HG03342 (cell line): ENCODE measurements around the gene HS6ST2.

Experiments
- ATAC-seq: cut with Tn5 transposase; IDR thresholded peaks from one replicate; pipeline ENCODE4 v1.9.1; 2021; ENCODE audit warnings: mild to moderate bottlenecking, moderate library complexity; ENCODE audit not compliant: unreplicated experiment

Gene HS6ST2

DNA sequence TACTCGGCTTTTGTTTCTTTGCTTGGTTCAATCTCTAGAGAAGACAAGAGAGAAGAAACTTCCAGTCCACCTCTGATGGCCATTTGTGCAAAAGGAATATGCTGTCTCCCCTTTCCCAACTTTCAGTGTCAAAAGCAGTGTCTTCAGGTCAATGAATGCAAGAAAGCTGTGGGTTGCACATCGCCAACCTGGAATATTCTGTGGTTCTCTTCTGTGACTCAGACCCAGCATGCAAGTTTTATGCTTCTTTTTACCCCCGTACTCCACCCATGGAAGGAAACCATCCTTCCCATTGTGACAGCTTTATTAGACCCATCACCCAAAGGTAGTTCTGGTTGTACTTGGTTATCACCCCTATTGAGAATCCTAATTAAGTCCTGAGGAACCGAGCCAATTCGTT lies 334.0 kb downstream of the HS6ST2 start:
- ATAC-seq = no peak

DNA sequence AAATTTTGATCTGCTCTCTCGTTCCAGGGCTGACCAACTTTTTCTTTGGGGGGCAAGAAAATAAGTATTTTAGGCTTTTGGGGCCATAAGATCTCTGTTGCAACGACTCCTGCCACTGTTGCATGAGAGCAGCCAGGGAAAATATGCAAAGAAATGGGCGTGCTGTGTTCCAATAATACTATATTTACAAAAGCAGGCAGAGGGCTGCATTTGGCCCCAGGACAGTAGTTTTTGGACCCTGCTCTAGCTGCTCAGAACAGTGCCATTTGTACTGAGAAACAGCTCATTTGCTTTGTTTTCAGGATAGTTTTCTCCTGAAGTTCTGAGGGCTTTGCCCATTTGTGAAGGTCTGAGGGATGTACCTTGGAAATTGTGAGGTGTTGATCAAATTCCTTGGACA lies 334.5 kb downstream of the HS6ST2 start:
- ATAC-seq = no peak

DNA sequence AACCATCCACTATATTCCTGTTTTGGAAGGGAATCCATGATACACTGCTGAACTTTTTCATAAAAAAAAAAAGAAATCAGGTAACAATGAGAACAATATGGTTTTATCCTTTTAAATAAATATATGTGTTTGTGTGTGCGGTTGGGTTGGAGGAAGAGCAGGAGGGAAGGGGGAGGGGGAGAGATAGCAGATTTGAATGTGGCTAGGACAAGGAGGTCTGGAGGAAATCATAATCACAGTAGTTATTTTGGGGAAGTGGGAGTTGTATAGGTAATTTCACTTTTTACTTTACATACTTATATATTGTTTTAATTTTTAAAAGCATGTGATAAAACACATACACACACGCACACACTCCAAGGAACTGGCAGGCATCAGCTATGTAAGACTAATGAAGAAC lies 335.1 kb downstream of the HS6ST2 start:
- no peak for ATAC-seq

DNA sequence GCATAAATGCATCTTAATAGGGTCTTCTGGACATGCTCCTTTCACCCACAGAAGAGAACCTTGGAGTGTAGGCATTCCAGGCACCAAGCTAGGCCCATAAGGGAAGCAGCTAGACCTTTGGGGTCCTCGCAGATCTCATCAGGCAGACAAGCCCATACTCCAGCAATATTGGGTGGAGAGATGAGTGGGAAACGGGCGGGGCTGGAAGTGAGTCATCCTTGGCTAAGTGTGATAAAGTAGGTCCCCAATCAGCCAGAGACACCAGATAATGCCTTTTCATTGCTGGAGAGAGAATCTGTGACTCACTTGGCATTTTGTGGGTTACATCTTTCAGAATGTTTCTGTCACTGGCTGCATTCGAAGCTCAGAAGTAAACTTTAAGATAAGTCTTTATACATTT lies 336.3 kb downstream of the HS6ST2 start:
- no peak for ATAC-seq

DNA sequence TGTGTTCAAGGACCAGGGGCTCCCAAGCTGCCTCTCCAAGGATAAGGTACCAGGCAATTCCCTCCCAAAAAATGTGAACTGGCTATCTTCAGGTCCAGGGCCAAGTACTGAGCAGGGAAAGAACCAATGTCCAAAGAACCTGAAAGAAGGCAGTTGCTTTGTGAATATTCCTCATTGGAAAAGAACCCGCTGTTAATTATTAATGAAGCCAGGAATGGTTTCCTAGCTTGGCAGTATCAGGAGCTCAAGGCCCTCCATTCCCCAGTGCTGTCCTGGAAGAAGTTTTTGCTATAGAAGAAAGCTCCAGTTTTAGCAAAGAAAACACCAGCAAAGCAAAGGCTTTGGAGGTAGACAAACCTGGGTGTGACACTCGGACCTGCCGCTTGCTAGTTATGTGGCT lies 339.6 kb downstream of the HS6ST2 start:
- ATAC-seq = no peak

DNA sequence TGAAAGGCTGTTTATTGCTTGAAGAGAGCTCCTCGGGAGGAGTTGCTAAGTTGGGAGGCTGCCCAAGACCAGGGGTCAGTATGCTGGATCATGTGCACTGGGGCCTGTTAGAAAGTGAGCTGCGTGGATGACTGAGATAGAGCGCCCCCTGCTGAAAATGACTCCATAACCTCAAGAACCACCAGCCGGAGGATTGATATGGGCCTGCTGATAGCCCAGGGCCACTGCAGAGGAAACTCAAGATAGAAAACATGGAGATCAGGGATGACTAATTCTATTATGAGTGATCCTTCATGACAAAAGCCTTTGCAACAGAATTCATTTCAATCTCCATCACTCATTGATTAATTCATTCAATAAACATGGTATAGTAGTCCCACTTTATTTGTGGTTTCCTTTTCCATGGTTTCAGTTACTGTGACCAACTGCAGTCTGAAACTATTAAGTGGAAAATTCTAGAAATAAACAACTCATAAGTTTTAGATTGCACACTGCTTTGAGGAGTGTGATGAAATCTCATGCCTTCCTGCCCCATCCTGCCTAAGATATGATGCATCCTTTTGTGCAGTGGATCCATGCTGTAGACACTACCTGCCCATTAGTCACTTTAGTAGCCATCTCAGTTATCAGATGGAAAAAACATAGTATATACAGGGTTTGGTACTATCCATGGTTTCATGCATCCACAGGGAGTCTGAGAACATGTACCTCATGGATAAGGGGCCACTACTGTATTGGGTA lies 342.9 kb downstream of the HS6ST2 start:
- ATAC-seq = no peak

DNA sequence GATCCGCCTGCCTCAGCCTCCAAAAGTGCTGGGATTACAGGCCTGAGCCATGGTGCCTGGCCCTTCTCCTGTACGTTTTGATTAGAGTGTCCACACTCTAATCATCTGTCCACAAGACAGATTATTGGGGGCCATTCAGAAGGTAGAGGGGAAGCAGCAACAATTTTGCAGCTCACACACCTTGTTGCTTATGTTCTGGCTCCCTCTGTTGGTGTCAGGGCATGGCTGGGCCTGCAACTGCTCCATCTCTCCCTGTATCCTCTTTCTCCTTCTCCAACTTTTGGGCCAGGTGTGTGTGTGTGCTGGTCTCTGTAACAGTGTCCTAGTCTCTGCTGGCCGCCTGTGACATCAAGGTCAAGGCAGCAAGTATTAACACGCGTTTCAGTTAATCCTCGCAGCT lies 344.1 kb downstream of the HS6ST2 start:
- no peak for ATAC-seq

DNA sequence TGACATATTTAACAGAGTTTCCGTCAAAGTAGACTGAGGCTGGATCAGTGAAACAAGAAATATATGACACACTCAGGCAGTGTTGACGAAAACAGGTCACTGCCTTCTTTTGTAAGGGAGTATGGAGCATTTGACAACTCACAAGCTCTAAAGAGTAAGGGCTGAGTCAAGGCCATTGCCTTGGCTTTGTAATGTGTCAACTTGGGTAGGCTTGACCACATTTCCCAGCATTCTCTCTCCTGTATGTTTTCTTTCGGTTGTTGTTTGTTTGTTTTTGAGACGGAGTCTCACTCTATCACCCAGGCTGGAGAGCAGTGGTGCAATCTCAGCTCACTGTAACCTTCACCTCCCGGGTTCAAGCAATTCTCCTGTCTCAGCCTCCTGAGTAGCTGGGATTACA lies 344.6 kb downstream of the HS6ST2 start:
- ATAC-seq = no peak

DNA sequence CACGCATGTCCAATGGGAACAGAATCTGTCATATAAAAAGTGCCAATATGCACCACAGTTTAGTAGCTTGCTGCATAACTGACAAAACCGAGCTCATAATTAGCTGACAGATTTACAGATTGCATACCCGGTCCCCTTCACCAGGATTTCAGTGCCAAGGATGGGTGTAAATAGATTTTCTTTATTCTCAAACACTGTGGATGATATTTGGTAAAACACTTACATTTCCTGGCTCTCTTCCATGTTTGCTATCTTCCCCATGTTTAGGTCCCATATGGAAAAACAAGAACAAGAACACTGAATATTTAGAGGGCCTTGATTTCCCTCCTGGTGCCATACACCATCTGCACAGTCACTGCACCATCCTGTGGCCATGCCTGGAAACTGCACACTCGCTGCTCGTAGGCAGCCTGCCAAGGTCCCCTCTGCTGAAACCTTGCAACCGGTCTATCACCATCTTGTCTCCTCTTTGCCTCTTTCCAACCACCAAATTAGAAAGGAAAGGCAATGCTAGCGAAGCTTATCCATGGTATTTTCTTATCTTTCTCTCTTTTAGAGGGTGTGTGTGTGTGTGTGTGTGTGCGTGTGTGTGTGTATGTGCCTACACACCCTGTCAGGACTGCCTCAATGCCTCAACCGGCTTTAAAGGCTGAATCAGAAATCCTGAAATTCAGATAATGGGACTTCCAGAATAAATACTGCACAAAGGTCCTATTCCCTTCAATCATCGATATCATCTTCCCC lies 345.4 kb downstream of the HS6ST2 start:
- peak; percentile 56 for ATAC-seq

DNA sequence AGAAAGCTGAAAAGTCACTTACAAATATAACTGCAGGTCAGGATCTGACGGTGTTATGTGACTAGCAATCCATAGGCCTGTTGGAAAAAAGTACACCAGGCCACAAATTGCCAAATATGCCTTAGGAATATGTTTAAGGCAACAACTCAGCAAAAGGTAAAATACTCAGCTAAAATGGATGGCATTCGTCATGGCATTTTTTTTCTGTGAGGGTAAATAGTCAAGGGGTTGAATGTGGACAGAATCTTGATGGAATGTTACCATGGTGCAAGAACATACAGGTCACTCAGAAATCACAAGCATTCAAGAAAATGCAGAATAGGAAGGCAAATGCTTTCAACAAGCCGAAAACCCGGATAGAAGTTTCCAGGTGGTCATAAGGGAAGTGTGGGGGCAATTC lies 347.9 kb downstream of the HS6ST2 start:
- ATAC-seq = no peak

DNA sequence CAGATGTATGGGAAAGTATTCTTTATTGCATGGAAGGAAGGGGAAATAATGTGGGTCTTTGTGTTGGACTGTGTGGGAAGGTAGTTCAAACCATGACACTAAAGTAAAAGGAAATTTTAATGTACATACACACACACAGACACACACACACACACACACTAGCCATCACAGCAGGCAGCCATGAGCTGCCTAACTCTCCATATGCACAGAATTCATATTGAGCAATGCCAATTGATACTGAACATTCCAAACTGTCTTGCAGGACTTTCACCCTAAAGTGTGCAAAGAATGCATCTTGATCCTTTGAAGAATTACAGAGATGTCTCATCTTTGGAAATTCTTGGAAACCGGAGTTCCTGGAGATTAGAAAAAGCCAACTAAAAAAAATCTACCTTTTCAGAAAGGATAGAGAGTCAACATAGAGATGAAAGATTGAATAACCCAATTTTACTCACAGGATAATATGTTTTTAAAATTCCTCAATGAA lies 349.0 kb downstream of the HS6ST2 start:
- ATAC-seq = no peak

DNA sequence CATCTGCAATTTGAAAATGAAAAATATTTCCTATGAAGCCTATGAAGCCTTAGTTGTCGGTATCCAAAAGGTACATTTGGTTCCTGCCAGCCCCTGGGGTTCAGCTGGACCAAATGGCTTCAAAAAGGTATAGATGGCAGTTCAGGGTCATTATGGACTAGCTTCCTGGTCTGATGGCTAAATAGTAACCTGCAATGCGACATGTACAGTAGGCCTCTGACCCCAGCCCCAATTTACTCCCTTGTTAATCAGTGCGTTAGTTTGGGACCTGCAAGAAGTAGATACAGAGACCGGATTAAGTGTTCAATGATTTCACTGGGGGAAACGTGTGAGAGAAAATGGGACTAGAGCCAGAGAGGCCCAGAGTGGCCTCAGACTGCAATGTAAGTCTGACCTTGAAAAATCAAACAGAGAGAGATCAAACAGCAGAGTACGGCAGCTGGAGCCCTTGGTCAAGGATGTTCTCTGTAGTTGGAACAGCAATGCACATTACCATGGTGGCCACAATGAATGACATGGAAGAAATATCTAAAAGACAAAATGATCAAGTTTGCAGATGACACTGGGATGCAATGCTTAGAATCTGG lies 354.6 kb downstream of the HS6ST2 start:
- ATAC-seq = no peak

DNA sequence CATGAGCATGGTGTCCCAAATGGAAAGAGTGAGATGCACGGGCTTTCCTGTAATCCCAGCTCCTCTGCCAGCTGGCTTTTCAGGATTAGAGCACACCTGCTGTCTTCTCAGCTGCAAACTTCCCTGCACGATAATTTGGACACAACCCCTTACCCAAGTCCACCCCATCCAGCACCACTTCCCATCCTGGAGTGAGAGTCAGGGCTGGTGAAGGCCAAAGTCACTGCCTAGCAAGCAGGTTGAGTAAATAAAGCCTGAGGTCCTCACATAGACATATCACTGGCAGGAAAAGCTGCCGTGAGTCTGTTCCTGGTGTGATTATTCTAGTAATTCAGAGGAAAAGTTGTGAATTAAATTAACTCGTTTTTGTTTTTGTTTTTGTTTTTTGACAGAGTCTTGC lies 355.7 kb downstream of the HS6ST2 start:
- ATAC-seq = no peak

DNA sequence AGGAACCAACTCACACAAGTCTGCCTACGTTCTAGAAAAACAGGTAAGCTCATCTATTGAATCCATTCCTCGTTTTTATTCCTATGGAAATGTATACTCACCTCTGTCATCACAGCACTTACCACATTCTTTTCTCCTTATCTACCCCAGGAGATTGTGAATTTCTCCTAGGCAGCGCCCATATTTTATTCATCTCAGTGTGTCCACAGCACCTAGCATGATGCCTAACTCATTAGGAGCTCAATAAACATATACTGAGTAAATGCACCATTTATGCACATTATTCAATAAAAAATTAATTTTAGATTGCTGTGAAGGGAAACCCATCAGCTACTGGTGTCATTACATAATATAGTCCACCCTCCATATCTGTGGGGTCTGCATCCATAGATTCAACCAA lies 363.4 kb downstream of the HS6ST2 start:
- no peak for ATAC-seq

DNA sequence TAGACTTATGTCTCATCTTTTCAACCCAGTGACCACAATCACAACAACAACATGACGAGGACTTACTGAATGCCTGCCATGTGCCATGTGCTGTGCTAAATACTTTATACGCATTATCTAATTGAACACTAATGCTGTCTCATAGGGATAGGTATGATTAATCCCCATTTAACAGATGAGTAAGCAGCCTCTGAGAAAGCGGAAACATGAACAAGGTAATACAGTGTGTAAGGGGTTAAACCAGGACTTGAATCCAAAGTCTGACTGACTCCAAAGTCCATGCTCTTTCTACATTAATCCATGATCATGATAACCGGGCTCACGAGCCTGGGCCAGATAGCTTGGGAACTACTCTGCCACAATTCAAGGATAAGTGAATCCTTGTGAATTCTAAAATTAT lies 364.3 kb downstream of the HS6ST2 start:
- no peak for ATAC-seq

DNA sequence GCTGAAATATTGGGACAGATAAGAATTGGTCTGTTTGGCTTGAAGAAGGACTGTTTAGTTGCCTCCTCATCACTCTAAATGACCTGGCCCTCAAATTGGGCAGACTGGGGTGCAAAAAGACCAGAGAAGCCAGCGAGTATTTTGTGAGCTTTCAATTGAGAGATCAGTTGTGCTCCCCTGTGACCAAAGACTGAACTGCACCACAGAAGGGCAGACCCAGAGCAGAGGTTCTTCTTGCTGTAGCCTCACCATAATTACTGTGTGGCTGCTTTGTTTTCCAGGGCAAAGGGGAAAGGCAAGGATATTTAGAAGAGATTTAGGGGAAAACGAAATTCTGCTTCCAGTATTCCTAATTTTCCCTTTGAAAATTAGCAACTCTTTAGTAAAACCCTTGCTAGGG lies 365.5 kb downstream of the HS6ST2 start:
- ATAC-seq = no peak

DNA sequence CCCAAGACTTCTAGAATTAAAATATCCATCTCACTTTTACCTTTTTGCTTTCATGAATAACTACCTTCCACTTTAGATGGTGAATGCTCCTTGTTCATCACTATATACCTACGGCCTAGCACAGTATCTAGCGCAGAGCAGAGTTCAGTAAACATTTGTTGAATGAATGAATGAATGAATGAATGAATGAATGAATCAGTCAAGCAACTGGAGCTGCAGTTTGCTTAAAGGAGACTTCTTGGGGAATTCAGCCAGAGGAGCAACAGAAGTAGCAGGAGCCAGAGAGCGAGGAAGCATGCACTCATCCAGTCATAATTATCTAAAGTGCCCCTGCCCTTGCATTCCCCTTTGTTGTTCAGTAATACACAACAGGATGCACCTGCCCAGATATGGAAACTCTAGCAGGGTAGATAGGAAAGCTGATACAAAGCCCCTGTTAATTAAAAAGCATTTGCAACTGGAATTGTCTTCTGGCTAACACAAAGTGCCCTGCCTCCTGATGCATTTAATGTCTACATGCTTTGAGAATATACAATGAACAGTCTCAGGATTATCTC lies 366.6 kb downstream of the HS6ST2 start:
- ATAC-seq = no peak

DNA sequence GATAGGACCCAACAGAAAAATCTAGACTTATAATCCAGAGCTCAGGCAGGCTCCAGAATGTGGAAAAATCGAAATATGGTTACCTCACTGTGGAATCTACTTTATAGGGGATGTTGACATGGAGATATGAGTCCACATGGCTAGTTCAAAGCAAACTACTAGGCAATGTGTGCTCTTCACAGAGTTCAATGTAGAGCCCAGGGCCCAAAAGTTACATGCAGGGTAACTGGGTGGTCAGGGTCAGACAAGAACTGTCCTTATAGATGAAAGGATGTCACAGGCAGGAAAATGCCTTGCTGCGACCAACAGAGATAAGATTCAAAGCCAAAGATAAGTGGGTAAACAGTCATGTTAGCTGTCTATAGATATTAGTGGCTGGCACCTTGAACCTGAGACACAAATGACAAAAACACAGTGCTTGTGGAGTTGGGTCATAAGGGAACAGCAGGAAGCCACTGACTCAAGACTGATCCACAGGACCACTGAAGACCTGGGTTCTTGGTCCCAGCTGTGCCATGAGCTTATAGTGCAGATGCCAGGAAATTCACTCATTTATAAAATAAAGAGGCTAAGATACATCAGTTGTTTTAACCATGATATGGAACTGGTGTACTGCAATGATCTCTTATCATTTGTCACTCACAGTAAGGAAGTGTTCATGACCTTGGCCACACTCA lies 367.9 kb downstream of the HS6ST2 start:
- no peak for ATAC-seq

DNA sequence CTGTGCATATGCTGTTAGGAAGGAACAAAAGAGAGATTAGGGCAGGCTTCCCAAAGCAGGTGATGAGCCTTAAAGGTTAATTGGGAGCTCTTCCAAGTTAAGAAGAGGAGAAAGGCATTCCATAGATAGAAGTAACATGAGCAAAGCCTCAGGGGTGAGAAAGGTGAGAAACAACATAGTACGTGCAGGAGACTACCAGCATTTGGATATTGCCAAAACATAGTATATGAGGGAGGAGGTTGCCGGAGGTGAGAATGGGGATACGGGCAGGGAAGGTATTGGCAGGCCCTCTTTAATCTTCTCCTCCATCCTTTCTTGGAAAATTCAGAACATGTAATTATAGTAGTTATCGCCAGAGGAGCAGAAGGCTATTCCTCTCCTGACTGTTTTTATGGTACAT lies 373.5 kb downstream of the HS6ST2 start:
- no peak for ATAC-seq

DNA sequence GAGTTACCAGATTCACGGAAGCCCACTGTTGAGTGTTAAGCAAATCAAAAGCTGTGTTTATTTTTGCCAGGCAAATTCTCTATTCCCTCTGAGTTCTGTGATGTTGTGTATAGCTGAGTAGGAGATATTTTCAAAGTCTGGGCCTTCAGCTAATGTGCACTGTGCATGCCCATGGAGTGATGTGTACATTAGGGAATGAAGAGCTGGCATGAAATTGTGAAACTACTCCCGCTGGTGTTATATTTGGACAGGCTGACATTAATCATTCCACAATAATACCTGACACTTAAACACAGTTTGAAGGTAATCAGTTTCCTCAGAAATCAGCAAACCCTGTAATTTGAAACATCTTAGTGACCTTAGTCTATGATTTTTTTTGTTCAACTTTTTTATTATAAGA lies 381.5 kb downstream of the HS6ST2 start:
- ATAC-seq = no peak
